K562 (cell line): ENCODE results near the gene MSH2. TPM values are rescaled to one million over a fixed set of nuclear protein-coding genes. Genes with fewer than 3 reads are reported as not detected.

Experiments
- ARID3A ChIP-seq: IDR thresholded peaks from 2 replicates; pipeline ENCODE4 v1.6.1; 2012; ENCODE audit warnings: low read depth, low read length, improper control_type of control experiment, borderline replicate concordance
- ARID4B ChIP-seq: sonication (generic); formaldehyde crosslinking; IDR thresholded peaks from 2 replicates; pipeline ENCODE4 v1.8.0; 2022; ENCODE audit warnings: mild to moderate bottlenecking, missing genetic modification reagents
- CC2D1A ChIP-seq: fragments of 450-650 bp; IDR thresholded peaks from 2 replicates; pipeline ENCODE4 v1.6.1; 2017; ENCODE audit warnings: mild to moderate bottlenecking
- FOXK2 ChIP-seq, 2 experiments: fragments of 450-650 bp; IDR thresholded peaks in 1 of 2; conservative IDR thresholded peaks in 1 of 2; 2 replicates each; pipeline ENCODE4 v1.6.1; 2016; ENCODE audit warnings: low read depth in 2 of 2, mild to moderate bottlenecking in 1 of 2
- HDAC3 ChIP-seq: fragments of 450-650 bp; IDR thresholded peaks from 2 replicates; pipeline ENCODE4 v1.6.1; 2018; ENCODE audit warnings: borderline replicate concordance, mild to moderate bottlenecking, moderate library complexity; ENCODE audit not compliant: partially characterized antibody
- NKRF ChIP-seq: fragments of 450-650 bp; IDR thresholded peaks from 2 replicates; pipeline ENCODE4 v1.6.1; 2016; ENCODE audit warnings: borderline replicate concordance
- RNF219 ChIP-seq: fragments of 250-450 bp; sonication (Bioruptor Pico); IDR thresholded peaks from 2 replicates; pipeline ENCODE4 v1.5.0; 2022; ENCODE audit warnings: mild to moderate bottlenecking
- USF2 ChIP-seq: sonication (generic); formaldehyde crosslinking; IDR thresholded peaks from 2 replicates; pipeline ENCODE4 v1.5.0; 2020; ENCODE audit warnings: missing genetic modification reagents
- ZMIZ1 ChIP-seq, 2 experiments: fragments of 150-350 bp in 1 of 2; IDR thresholded peaks; 2 replicates each; pipeline ENCODE4 v1.6.1; 2012 to 2016; ENCODE audit warnings: low read depth in 2 of 2, low read length in 2 of 2, mild to moderate bottlenecking in 1 of 2, moderate library complexity in 1 of 2
- polyA plus RNA-seq, 8 experiments: library from polyadenylated mRNA; depleted of rRNA in 4 of 8; stranded (reverse) in 5 of 8; unstranded in 3 of 8; fragments of >200 nt; fragmentation: Nextera tagmentation in 2 of 8; fragmentation: Illumina TruSeq in 1 of 8; extraction: Ambion mirVana in 2 of 8; extraction: Trizol in 1 of 8; gene quantifications; 2 replicates each; pipeline versions ENCODE4 v1.2.1 to v1.2.3, GENCODE V29; 2011 to 2014; ENCODE audit warnings: inconsistent platforms in 1 of 8, missing spikeins in 1 of 8
- total RNA-seq, 7 experiments: library from RNA; depleted of rRNA in 6 of 7; stranded (reverse); fragments of >200 nt in 6 of 7; fragmentation: Illumina TruSeq in 2 of 7; extraction: Trizol in 2 of 7; gene quantifications; 2 replicates each; pipeline versions ENCODE4 v1.2.1 to v1.2.3, GENCODE V29; 2011 to 2021; ENCODE audit warnings: low replicate concordance in 1 of 7

MSH2 gene
- total and polyA plus RNA-seq, 9 of the 15 experiments (the other 6 are each of a cell fraction or from before 2014, with no cell fraction given): 51.8 to 139 (median 113) TPM

- TF ChIP-seq ZMIZ1 (IDR thresholded peaks at IDR 0.05; ENCODE audit: low read depth in 2 of 2, low read length in 2 of 2): no peak
- no peak for TF ChIP-seq RNF219 (CRISPR knock-in tag)
- TF ChIP-seq USF2 (CRISPR knock-in tag): peak; percentile 7; the same call in 1 of the 2 replicates
- no peak for TF ChIP-seq CC2D1A
- TF ChIP-seq NKRF: no peak
- TF ChIP-seq FOXK2 (conservative IDR thresholded peaks at IDR 0.05 in 1 of 2, IDR thresholded peaks at IDR 0.05 in 1 of 2; ENCODE audit: low read depth in 2 of 2): peak; percentile 65 to 66; a peak in 2 of 4 replicates
- TF ChIP-seq HDAC3: no peak
- TF ChIP-seq ARID4B (CRISPR knock-in tag): peak; percentile 95
- TF ChIP-seq ARID3A: no peak
Observed at GRCh38 chr2:47402805-47403608, at the start of gene MSH2 (continued).
